ENCODE results near the gene LINC01488. TPM values are rescaled to one million over a fixed set of nuclear protein-coding genes. Genes with fewer than 3 reads are reported as not detected.

Gene LINC01488
- total and polyA plus RNA-seq, 2 donors (not counting 1 experiment from before 2014, with no cell fraction given), result not detected

DNA sequence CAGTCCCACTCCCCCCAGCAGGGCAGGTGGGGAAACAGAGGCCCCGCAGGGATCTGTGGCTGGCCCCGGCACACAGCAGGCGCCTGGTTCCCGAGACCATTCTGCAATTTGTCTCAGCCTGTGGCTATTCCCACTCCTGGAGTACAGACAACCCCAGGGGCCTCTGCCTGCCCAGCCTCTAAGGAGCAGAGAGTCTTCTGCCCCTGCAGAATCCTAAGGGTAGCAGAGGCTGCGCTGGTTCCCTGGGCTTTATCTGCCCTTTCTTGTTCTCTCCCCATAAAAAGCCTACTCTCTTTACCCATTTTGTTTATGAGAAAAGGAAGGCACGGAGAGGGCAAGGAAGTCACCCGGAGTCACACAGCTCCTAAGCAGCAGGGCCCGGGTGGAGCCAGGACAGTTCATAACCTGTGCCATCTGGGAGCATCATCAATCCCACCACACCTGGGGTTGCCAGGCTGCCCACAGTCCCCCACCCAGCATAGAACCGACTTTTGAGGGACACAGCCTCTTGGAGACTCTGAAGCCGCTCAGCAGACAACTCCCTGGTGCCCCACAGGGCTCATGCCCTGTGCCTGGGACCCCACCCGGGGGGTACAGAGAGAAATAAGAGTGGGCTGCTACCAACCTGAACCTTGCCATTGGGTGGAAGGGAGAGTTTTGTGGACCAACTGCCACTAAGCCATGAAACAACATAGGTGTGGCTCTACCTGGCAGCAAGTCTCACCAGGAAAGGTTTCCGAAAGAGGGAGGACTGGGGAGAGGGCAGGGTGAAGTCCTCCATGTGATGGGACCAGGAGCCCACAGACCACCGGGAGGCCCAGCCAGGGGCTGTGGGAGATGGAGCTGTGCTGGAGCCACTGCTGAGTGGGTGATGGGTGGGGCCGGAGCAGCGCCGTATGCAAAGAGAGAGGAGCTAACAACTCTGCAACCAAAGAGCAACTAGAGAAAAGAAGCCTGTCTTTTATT lies 17.2 kb upstream of the LINC01488 start:
- ChIA-PET POLR2A (no interaction called here), CTCF (no interaction called here)
- no peak overlapping the region for H3K4me3 ChIP-seq (ENCODE audit: control extremely low read depth in 1 of 5, extremely low read depth in 1 of 5, insufficient read depth in 1 of 5, low read depth in 2 of 5, low read length in 4 of 5)
- no peak overlapping the region for H3K4me2 ChIP-seq (replicated peaks; ENCODE audit: low read depth, low read length, poor library complexity, severe bottlenecking)
- DNase-seq (no peak), ATAC-seq (ENCODE audit: low read depth) (no peak)
- Mint-ChIP-seq H3K4me1 (peaks cover 2% of the 10 kb centered on the region), H3K4me3 (no peak overlapping the region), H3K27me3 (peaks cover 18% of the 10 kb centered on the region), H3K27ac (no peak overlapping the region), H3K9me3 (ENCODE audit: insufficient read depth) (peaks cover 10% of the 10 kb centered on the region)
- H3K79me2 ChIP-seq (ENCODE audit: control insufficient read depth, insufficient read depth, low read length), result no peaks in the 10 kb centered on the region
- no peaks in the 10 kb centered on the region for H3K36me3 ChIP-seq (replicated peaks in 1 of 2; ENCODE audit: control extremely low read depth in 1 of 2, control insufficient read depth in 1 of 2, extremely low read depth in 1 of 2, insufficient read depth in 2 of 2, low read length in 1 of 2)
- H3K4me1 ChIP-seq (ENCODE audit: control insufficient read depth in 2 of 2, insufficient read depth in 2 of 2, low read length in 2 of 2), result no peaks in the 10 kb centered on the region
- WGBS (ENCODE audit: insufficient coverage), result 94% methylated on average over 11 of the region's 16 CpGs
- no peak overlapping the region for H2AFZ ChIP-seq (ENCODE audit: insufficient read depth, low read depth, low read length, poor library complexity, severe bottlenecking)
- H3K9ac ChIP-seq (ENCODE audit: low read length), result no peak overlapping the region
- H3K27ac ChIP-seq (ENCODE audit: low read length in 2 of 2), result no peak overlapping the region
- no peaks in the 10 kb centered on the region for H4K20me1 ChIP-seq (ENCODE audit: control insufficient read depth, insufficient read depth, low read length, poor library complexity, severe bottlenecking)
- intact Hi-C loops (cut with micrococcal nuclease), result no loop called here
- H3K27me3 ChIP-seq (replicated peaks in 1 of 4; ENCODE audit: control extremely low read depth in 1 of 4, control insufficient read depth in 3 of 4, insufficient read depth in 4 of 4, low read length in 3 of 4), result peaks cover 0 to 8% (median 4%) of the 10 kb centered on the region in 4 experiments
- H3K9me3 ChIP-seq (ENCODE audit: control extremely low read depth in 1 of 3, control insufficient read depth in 2 of 3, insufficient read depth in 1 of 3, low read length in 2 of 3), result peaks cover 0 to 9% (median 0%) of the 10 kb centered on the region in 3 donors
- no peak for TF ChIP-seq CTCF (IDR thresholded peaks at IDR 0.05)
- TF ChIP-seq EZH2 (IDR thresholded peaks at IDR 0.05; ENCODE audit: borderline replicate concordance, insufficient read depth, low read depth, low read length, poor library complexity, severe bottlenecking), result no peak

Measured in B cell (primary cell).